Measurements from ENCODE around the gene PRPSAP2. TPM values are rescaled to one million over a fixed set of nuclear protein-coding genes. Genes with fewer than 3 reads are reported as not detected.

The PRPSAP2 gene
- total RNA-seq, 1 donor from 2014 or later, result 145 TPM

DNA sequence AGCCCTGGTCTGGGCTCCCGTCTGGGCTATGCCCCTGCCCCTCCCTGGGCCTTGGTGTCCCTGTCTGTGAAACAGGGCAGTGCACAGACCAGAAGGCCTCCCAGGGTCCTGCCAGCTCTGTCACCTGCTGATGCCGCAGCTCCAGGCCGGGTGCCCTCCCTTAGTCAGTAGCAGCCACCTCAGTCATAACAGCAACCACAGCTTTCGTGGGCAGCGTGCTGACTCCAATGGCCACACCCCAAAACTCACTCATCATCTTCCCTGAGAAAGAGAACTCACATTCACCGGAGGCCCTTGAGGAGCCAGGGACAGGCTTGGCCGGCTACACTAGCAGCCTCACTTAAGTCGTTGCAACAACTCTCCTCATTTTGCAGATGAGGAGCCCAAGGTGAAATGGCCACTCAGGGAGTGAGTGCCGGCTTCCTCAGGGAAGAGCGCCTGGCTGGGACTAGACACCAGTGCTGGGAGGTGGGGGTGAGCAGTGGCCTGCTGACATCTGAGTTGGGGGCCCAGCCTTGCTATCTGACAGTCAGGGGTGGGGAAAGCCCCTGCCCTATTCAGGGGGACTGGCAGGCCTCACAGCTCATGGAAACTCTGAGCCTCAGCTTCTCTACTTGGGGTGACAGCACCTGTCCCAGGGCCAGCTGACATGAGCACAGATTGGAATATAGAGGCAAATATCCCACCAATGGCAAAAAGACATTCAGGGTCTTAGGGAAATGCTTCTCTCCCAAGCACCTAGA, 116.6 kb downstream of the PRPSAP2 start:
- H3K36me3 Mint-ChIP-seq, result no peaks in the 10 kb centered on the region
- no peaks in the 10 kb centered on the region for H3K27me3 ChIP-seq
- peak overlapping the region; percentile 42 for H3K27ac Mint-ChIP-seq
- no peaks in the 10 kb centered on the region for H3K36me3 ChIP-seq
- H2AFZ ChIP-seq (replicated peaks), result no peak overlapping the region
- H3K4me3 Mint-ChIP-seq, result no peak overlapping the region
- no peaks in the 10 kb centered on the region for H3K9me3 Mint-ChIP-seq
- H3K4me1 Mint-ChIP-seq, result peaks cover 7% of the 10 kb centered on the region
- H3K79me2 ChIP-seq (ENCODE audit: low read depth), result no peaks in the 10 kb centered on the region
- no peaks in the 10 kb centered on the region for H3F3A ChIP-seq (ENCODE audit: low read depth)
- H3K4me3 ChIP-seq, result no peak overlapping the region
- H3K4me2 ChIP-seq, result no peak overlapping the region
- no peak overlapping the region for H3K9ac ChIP-seq
- no peak overlapping the region for H3K27ac ChIP-seq
- no peak for DNase-seq (ENCODE audit: low spot score)
- peaks cover 5% of the 10 kb centered on the region for H4K20me1 ChIP-seq (ENCODE audit: low read depth)
- no peaks in the 10 kb centered on the region for H3K4me1 ChIP-seq
- no peaks in the 10 kb centered on the region for H3K9me3 ChIP-seq (ENCODE audit: low read depth)
- H3K27me3 Mint-ChIP-seq (ENCODE audit: insufficient read depth, low read depth), result peaks cover under 1% of the 10 kb centered on the region
- TF ChIP-seq EZH2 (IDR thresholded peaks at IDR 0.05) (no peak), EZH2phosphoT487 (IDR thresholded peaks at IDR 0.05) (no peak)
- TF ChIP-seq, protein P1, sequence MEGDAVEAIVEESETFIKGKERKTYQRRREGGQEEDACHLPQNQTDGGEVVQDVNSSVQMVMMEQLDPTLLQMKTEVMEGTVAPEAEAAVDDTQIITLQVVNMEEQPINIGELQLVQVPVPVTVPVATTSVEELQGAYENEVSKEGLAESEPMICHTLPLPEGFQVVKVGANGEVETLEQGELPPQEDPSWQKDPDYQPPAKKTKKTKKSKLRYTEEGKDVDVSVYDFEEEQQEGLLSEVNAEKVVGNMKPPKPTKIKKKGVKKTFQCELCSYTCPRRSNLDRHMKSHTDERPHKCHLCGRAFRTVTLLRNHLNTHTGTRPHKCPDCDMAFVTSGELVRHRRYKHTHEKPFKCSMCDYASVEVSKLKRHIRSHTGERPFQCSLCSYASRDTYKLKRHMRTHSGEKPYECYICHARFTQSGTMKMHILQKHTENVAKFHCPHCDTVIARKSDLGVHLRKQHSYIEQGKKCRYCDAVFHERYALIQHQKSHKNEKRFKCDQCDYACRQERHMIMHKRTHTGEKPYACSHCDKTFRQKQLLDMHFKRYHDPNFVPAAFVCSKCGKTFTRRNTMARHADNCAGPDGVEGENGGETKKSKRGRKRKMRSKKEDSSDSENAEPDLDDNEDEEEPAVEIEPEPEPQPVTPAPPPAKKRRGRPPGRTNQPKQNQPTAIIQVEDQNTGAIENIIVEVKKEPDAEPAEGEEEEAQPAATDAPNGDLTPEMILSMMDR (IDR thresholded peaks at IDR 0.05), result no peak

DNA sequence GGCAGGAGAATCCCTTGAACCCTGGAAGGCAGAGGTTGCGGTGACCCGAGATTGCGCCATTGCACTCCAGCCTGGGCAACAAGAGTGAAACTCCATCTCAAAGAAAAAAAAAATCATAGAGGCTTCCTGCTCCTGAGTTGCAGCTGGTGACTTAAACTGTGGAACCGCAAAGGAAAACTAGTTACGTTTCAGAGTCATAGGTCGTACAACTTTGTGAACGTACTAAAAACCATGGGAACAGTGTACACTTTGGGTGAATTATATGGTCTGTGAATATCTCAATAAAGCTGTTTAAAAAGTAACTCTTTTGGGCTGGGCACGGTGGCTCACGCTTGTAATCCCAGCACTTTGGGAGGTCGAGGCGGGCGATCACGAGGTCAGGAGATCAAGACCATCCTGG, 117.7 kb downstream of the PRPSAP2 start:
- Histone ChIP-seq H3K9me3 (ENCODE audit: low read depth) (no peaks in the 10 kb centered on the region), H3K27me3 (no peaks in the 10 kb centered on the region), H4K20me1 (ENCODE audit: low read depth) (peaks cover 10% of the 10 kb centered on the region), H3K4me3 (no peak overlapping the region), H3K4me1 (no peaks in the 10 kb centered on the region), H2AFZ (replicated peaks) (no peak overlapping the region), H3F3A (ENCODE audit: low read depth) (no peaks in the 10 kb centered on the region), H3K9ac (no peak overlapping the region), H3K36me3 (no peaks in the 10 kb centered on the region), H3K4me2 (no peak overlapping the region), H3K27ac (no peak overlapping the region), H3K79me2 (ENCODE audit: low read depth) (no peaks in the 10 kb centered on the region)
- no peak for DNase-seq (ENCODE audit: low spot score)
- peaks cover 9% of the 10 kb centered on the region for H3K4me1 Mint-ChIP-seq
- peaks cover 2% of the 10 kb centered on the region for H3K27me3 Mint-ChIP-seq (ENCODE audit: insufficient read depth, low read depth)
- H3K4me3 Mint-ChIP-seq, result no peak overlapping the region
- no peaks in the 10 kb centered on the region for H3K9me3 Mint-ChIP-seq
- TF ChIP-seq EZH2phosphoT487 (IDR thresholded peaks at IDR 0.05) (no peak), EZH2 (IDR thresholded peaks at IDR 0.05) (no peak)
- TF ChIP-seq, protein P1 (IDR thresholded peaks at IDR 0.05), result no peak
- no peak overlapping the region for H3K27ac Mint-ChIP-seq
- H3K36me3 Mint-ChIP-seq, result no peaks in the 10 kb centered on the region

DNA sequence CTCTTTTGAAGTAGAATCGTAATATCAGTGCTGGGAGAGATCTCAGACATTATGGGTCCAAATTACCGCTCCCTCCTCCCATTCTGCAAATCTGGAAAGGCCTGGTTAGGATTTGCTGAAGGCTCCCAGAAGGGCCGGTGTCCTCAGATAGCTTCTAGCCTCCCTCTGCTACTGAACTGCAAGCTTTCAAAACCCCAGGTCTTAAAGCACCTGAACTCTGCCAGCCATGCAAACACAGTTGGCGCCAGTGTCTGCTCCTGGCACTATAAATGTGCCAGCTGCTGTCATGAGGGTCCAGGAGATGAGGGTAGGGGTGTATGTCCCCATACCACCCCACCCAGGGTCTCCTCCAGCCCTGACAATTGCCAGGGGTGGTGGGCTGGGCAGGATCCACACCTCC, 118.3 kb downstream of the PRPSAP2 start:
- Histone ChIP-seq H3K27ac (no peak overlapping the region), H4K20me1 (ENCODE audit: low read depth) (peaks cover 13% of the 10 kb centered on the region), H3K36me3 (no peaks in the 10 kb centered on the region), H3K9me3 (ENCODE audit: low read depth) (no peaks in the 10 kb centered on the region), H3F3A (ENCODE audit: low read depth) (no peaks in the 10 kb centered on the region), H3K4me2 (no peak overlapping the region), H3K27me3 (no peaks in the 10 kb centered on the region), H3K79me2 (ENCODE audit: low read depth) (no peaks in the 10 kb centered on the region), H3K4me1 (peaks cover 4% of the 10 kb centered on the region), H3K4me3 (no peak overlapping the region), H3K9ac (no peak overlapping the region), H2AFZ (replicated peaks) (no peak overlapping the region)
- Mint-ChIP-seq H3K4me3 (no peak overlapping the region), H3K27me3 (ENCODE audit: insufficient read depth, low read depth) (peaks cover 2% of the 10 kb centered on the region), H3K9me3 (no peaks in the 10 kb centered on the region), H3K4me1 (peaks cover 14% of the 10 kb centered on the region), H3K36me3 (no peaks in the 10 kb centered on the region), H3K27ac (no peak overlapping the region)
- no peak for TF ChIP-seq EZH2 (IDR thresholded peaks at IDR 0.05)
- no peak for TF ChIP-seq EZH2phosphoT487 (IDR thresholded peaks at IDR 0.05)
- TF ChIP-seq, protein P1 (IDR thresholded peaks at IDR 0.05), result no peak
- DNase-seq (ENCODE audit: low spot score), result no peak

All from neural progenitor cell (in vitro differentiated cells).